Left ventricle myocardium inferior (tissue), 1 donor: ENCODE data around the gene RILPL1. TPM values are rescaled to one million over a fixed set of nuclear protein-coding genes. Genes with fewer than 3 reads are reported as not detected.
A peak's percentile ranks its signal among the peaks of the same experiment; 100 is the strongest.
"Not testable (repeated sequence)": the region's sequence is repeated elsewhere in the genome, so short reads cannot be mapped to it uniquely, and the experiment has no call there.

Source experiments
- DNase-seq: peaks from one replicate; pipeline ENCODE4 v3.0.0-alpha.2; 2020
- H3K27ac ChIP-seq: fragments of 200-600 bp; replicated peaks from 2 replicates; pipeline ENCODE4 v1.8.0; 2021
- H3K27me3 ChIP-seq: fragments of 200-600 bp; 2 replicates; pipeline ENCODE4 v1.8.0; 2021; ENCODE audit warnings: low read depth
- H3K36me3 ChIP-seq: fragments of 200-600 bp; 2 replicates; pipeline ENCODE4 v1.8.0; 2021
- H3K4me1 ChIP-seq: fragments of 200-600 bp; 2 replicates; pipeline ENCODE4 v1.8.0; 2021
- H3K4me3 ChIP-seq: fragments of 200-600 bp; 2 replicates; pipeline ENCODE4 v1.8.0; 2021; ENCODE audit warnings: mild to moderate bottlenecking, moderate library complexity
- H3K9me3 ChIP-seq: fragments of 200-600 bp; replicated peaks from 2 replicates; pipeline ENCODE4 v1.8.0; 2021
- CTCF ChIP-seq: fragments of 200-600 bp; IDR thresholded peaks from 2 replicates; pipeline ENCODE4 v1.8.0; 2021; ENCODE audit warnings: antibody characterized with exemption, mild to moderate bottlenecking, borderline replicate concordance
- intact Hi-C: fragments of 100-400 bp; cut with micrococcal nuclease; formaldehyde crosslinking; loops from one replicate; pipeline ENCODE4 v1.11.0; 2022
- total RNA-seq: library from RNA; stranded (reverse); fragmentation: NEBNext Ultra II Directional; extraction: Animal tissue kit (Norgen Biotek cat#: 25700); gene quantifications from one replicate; pipeline ENCODE4 v1.2.1, GENCODE V29; 2021
- donor health status: DM: no; HTN: yes; CAD: no; lungs with severe emphysema.

Gene RILPL1
- total RNA-seq, 1 donor from 2014 or later, result 89.7 TPM

- TF ChIP-seq CTCF, result no peak
- intact Hi-C loops, result no loop called here
- Histone ChIP-seq H3K9me3 (no peaks in the 10 kb centered on the region), H3K27ac (peak overlapping the region; percentile 93), H3K4me1 (peaks cover 67% of the 10 kb centered on the region), H3K4me3 (no peak overlapping the region), H3K36me3 (peaks cover 55% of the 10 kb centered on the region), H3K27me3 (no peaks in the 10 kb centered on the region)
- no peak for DNase-seq
Observed at GRCh38 chr12:123469978-123470377, 63.5 kb downstream of the RILPL1 start.

GRCh38 chr12:123468786-123469185, 64.7 kb downstream of the RILPL1 start:
- H3K36me3 ChIP-seq, result peaks cover 57% of the 10 kb centered on the region
- H3K4me3 ChIP-seq, result no peak overlapping the region
- no peak overlapping the region for H3K27ac ChIP-seq
- DNase-seq, result no peak
- peaks cover 66% of the 10 kb centered on the region for H3K4me1 ChIP-seq
- no peak for TF ChIP-seq CTCF
- intact Hi-C loops, result no loop called here
- no peaks in the 10 kb centered on the region for H3K27me3 ChIP-seq
- no peaks in the 10 kb centered on the region for H3K9me3 ChIP-seq

GRCh38 chr12:123465084-123465483, 68.4 kb downstream of the RILPL1 start:
- Histone ChIP-seq H3K4me3 (no peak overlapping the region), H3K36me3 (peaks cover 28% of the 10 kb centered on the region), H3K4me1 (peaks cover 40% of the 10 kb centered on the region), H3K9me3 (no peaks in the 10 kb centered on the region), H3K27me3 (no peaks in the 10 kb centered on the region), H3K27ac (peak overlapping the region; percentile 63)
- DNase-seq, result no peak
- TF ChIP-seq CTCF, result no peak
- intact Hi-C loops, result no loop called here

GRCh38 chr12:123463174-123463573, 70.3 kb downstream of the RILPL1 start:
- Histone ChIP-seq H3K36me3 (peaks cover 24% of the 10 kb centered on the region), H3K4me1 (peaks cover 59% of the 10 kb centered on the region)
- H3K4me3 ChIP-seq, H3K9me3 ChIP-seq, intact Hi-C loops, DNase-seq, H3K27me3 ChIP-seq, H3K27ac ChIP-seq: not testable (repeated sequence)

- peak; percentile 83 for DNase-seq
- Histone ChIP-seq H3K27ac (peak within 1 kb of the TSS; percentile 99), H3K27me3 (no peaks in the 10 kb centered on the region), H3K36me3 (peaks cover 6% of the 10 kb centered on the region), H3K4me3 (peak within 1 kb of the TSS; percentile 90), H3K9me3 (no peaks in the 10 kb centered on the region), H3K4me1 (peaks cover 24% of the 10 kb centered on the region)
- TF ChIP-seq CTCF, result no peak
- intact Hi-C loops, result no loop called here
Observed at GRCh38 chr12:123457980-123458779, 75.3 kb downstream of the RILPL1 start, which contains the start of gene SNRNP35. Gene SNRNP35 (plus strand): TSS chr12:123458139. CDS start chr12:123465541, 7,402 bp downstream.

- DNase-seq, result no peak
- no peak overlapping the region for H3K4me3 ChIP-seq
- H3K36me3 ChIP-seq, result no peaks in the 10 kb centered on the region
- H3K4me1 ChIP-seq, result peaks cover 3% of the 10 kb centered on the region
- TF ChIP-seq CTCF, result no peak
- no peak overlapping the region for H3K27ac ChIP-seq
- H3K9me3 ChIP-seq, result no peaks in the 10 kb centered on the region
- intact Hi-C loops, result no loop called here
- no peaks in the 10 kb centered on the region for H3K27me3 ChIP-seq
Observed at GRCh38 chr12:123453165-123453564, 80.4 kb downstream of the RILPL1 start.

- H3K27ac ChIP-seq, H3K4me3 ChIP-seq, H3K4me1 ChIP-seq, H3K27me3 ChIP-seq, H3K36me3 ChIP-seq, H3K9me3 ChIP-seq, intact Hi-C loops, DNase-seq: not testable (repeated sequence)
Observed at GRCh38 chr12:123452276-123452550, 81.3 kb downstream of the RILPL1 start.
